Fibroblast of lung (primary cell): ENCODE data around the gene LCN10. TPM values are rescaled to one million over a fixed set of nuclear protein-coding genes. Genes with fewer than 3 reads are reported as not detected.

Experiments
- DNase-seq, 2 donors: peaks; one replicate each; pipeline versions ENCODE4 v3.0.0 to v3.0.0-alpha.2; 2010; ENCODE audit warnings: low read depth in 2 of 2
- H2AFZ ChIP-seq: 2 replicates; pipeline ENCODE4 v1.5.1; 2012; ENCODE audit warnings: low read length, control low read depth, inconsistent platforms
- H3K27ac ChIP-seq: 2 replicates; pipeline ENCODE4 v1.5.1; 2011; ENCODE audit warnings: low read length, control low read depth; ENCODE audit not compliant: insufficient read depth
- H3K27me3 ChIP-seq: 2 replicates; pipeline ENCODE4 v1.5.1; 2011; ENCODE audit warnings: mild to moderate bottlenecking, low read length; ENCODE audit not compliant: control insufficient read depth, insufficient read depth
- H3K36me3 ChIP-seq: 2 replicates; pipeline ENCODE4 v1.5.1; 2011; ENCODE audit warnings: low read length; ENCODE audit not compliant: control insufficient read depth, insufficient read depth
- H3K4me1 ChIP-seq: 2 replicates; pipeline ENCODE4 v1.5.1; 2011; ENCODE audit warnings: low read length; ENCODE audit not compliant: control insufficient read depth, insufficient read depth; ENCODE audit errors: extremely low read depth
- H3K4me2 ChIP-seq: 2 replicates; pipeline ENCODE4 v1.5.1; 2011; ENCODE audit warnings: low read length, control low read depth; ENCODE audit not compliant: insufficient read depth; ENCODE audit errors: extremely low read depth
- H3K4me3 ChIP-seq, 4 experiments: fragments of 200-600 bp in 1 of 4; sonication (generic) in 1 of 4; replicated peaks in 1 of 4; 2 replicates each; pipeline ENCODE4 v1.5.1; 2011 to 2016; ENCODE audit warnings: low read length in 4 of 4, low read depth in 3 of 4, mild to moderate bottlenecking in 3 of 4, control low read depth in 2 of 4, inconsistent platforms in 1 of 4, mixed read lengths in 1 of 4; ENCODE audit not compliant: insufficient read depth in 1 of 4; ENCODE audit errors: control extremely low read depth in 1 of 4
- H3K79me2 ChIP-seq: 2 replicates; pipeline ENCODE4 v1.5.1; 2012; ENCODE audit warnings: mild to moderate bottlenecking, low read length, inconsistent platforms; ENCODE audit not compliant: control insufficient read depth, insufficient read depth
- H3K9ac ChIP-seq: 2 replicates; pipeline ENCODE4 v1.5.1; 2011; ENCODE audit warnings: mild to moderate bottlenecking, low read length, control low read depth; ENCODE audit not compliant: insufficient read depth
- H3K9me3 ChIP-seq: 2 replicates; pipeline ENCODE4 v1.5.1; 2012; ENCODE audit warnings: low read depth, low read length; ENCODE audit not compliant: control insufficient read depth, insufficient read depth
- H4K20me1 ChIP-seq: 2 replicates; pipeline ENCODE4 v1.5.1; 2011; ENCODE audit warnings: low read length; ENCODE audit not compliant: control insufficient read depth, insufficient read depth; ENCODE audit errors: extremely low read depth
- EZH2 ChIP-seq: IDR thresholded peaks from 2 replicates; pipeline ENCODE4 v1.5.1; 2012; ENCODE audit warnings: low read length, control low read depth, mild to moderate bottlenecking; ENCODE audit errors: missing control alignments
- polyA plus RNA-seq, 2 donors: library from polyadenylated mRNA; depleted of rRNA in 1 of 2; stranded (reverse) in 1 of 2; unstranded in 1 of 2; fragments of >200 nt; gene quantifications; 2 replicates each; pipeline ENCODE4 v1.2.1, GENCODE V29; 2011 to 2012; ENCODE audit warnings: missing spikeins in 1 of 2
- total RNA-seq: library from RNA; depleted of rRNA; stranded (reverse); fragments of >200 nt; gene quantifications from 2 replicates; pipeline ENCODE4 v1.2.1, GENCODE V29; 2014
- TF ChIP-seq, protein P1 (sequence below), 2 donors: IDR thresholded peaks in 1 of 2; conservative IDR thresholded peaks in 1 of 2; 1 replicate in 1 of 2; 2 replicates in 1 of 2; pipeline ENCODE4 v1.5.1; 2011 to 2012; ENCODE audit warnings: low read length in 2 of 2, control low read depth in 1 of 2, inconsistent platforms in 1 of 2, low read depth in 1 of 2, mild to moderate bottlenecking in 1 of 2

The LCN10 gene
- total and polyA plus RNA-seq, 2 donors (not counting 1 experiment from before 2014, with no cell fraction given) = not detected

DNA sequence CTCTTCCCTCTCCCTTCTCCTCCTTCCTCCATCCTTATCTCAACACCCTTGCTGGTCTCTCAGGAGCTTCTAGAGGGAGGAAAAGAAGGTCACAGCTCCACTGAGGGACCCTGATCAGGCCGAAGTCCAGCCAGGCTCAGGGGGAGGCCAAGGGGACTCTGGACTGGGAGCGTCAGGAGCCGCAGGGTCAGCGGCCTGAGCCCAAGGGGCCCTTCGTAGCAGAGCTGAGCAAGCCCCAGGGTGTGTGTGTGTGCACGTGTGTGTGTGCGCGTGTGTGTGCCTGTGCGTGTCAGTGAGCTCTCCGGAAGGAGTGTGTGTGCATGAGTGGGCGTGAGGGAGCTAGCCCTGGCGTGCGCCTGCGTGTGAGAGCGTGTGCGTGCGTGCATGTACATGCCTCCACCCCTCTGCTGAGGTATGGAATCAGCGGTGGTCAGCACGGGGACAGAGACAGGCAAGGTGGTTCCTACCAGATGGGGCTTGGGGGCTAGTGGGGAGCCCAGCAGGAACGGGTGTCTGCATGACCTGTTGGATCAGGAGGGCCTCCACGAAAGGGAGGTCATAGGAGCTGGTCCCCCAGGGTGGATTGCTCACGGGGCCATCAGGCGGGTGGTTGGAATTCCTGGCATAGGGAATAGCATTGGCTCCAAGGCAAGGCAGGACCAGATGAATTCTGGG lies 45.5 kb downstream of the LCN10 start:
- no peak overlapping the region for H2AFZ ChIP-seq

DNA sequence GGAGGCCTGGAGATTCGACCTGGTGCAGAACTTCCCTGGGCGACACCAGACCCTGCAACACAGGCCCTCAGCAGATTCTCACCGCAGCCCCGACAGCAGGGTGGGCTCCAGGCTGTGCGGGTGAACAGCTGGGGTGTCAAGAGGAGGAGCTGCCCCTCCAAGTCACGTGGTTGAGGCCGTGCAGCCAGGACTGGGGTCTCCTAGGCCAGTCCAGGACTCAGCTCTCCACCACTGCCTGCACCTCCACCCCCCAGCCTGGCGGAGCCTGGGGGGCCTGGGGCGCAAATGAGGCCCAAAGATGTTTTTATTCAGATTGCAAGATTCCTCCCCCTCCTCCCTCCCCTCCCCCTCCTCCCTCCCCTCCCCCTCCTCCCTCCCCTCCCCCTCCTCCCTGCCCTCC lies 46.2 kb downstream of the LCN10 start:
- Histone ChIP-seq H3K36me3 (no peaks in the 10 kb centered on the region), H3K9ac (no peak overlapping the region), H3K4me2 (no peak overlapping the region), H3K79me2 (no peaks in the 10 kb centered on the region), H2AFZ (no peak overlapping the region), H3K27me3 (peaks cover 6% of the 10 kb centered on the region), H3K4me3 (no peak overlapping the region), H4K20me1 (no peaks in the 10 kb centered on the region), H3K27ac (no peak overlapping the region), H3K9me3 (no peaks in the 10 kb centered on the region), H3K4me1 (no peaks in the 10 kb centered on the region)
- no peak for TF ChIP-seq EZH2
- no peak for DNase-seq

More for the DNA sequence above, 45.5 kb downstream of the LCN10 start:
- peaks cover 10% of the 10 kb centered on the region for H3K27me3 ChIP-seq
- no peak overlapping the region for H3K4me2 ChIP-seq
- no peak overlapping the region for H3K4me3 ChIP-seq
- DNase-seq = no peak
- H3K9me3 ChIP-seq = no peaks in the 10 kb centered on the region
- no peaks in the 10 kb centered on the region for H3K79me2 ChIP-seq
- H3K4me1 ChIP-seq = no peaks in the 10 kb centered on the region
- no peaks in the 10 kb centered on the region for H3K36me3 ChIP-seq
- no peak overlapping the region for H3K27ac ChIP-seq
- TF ChIP-seq EZH2 = no peak
- TF ChIP-seq, protein P1, sequence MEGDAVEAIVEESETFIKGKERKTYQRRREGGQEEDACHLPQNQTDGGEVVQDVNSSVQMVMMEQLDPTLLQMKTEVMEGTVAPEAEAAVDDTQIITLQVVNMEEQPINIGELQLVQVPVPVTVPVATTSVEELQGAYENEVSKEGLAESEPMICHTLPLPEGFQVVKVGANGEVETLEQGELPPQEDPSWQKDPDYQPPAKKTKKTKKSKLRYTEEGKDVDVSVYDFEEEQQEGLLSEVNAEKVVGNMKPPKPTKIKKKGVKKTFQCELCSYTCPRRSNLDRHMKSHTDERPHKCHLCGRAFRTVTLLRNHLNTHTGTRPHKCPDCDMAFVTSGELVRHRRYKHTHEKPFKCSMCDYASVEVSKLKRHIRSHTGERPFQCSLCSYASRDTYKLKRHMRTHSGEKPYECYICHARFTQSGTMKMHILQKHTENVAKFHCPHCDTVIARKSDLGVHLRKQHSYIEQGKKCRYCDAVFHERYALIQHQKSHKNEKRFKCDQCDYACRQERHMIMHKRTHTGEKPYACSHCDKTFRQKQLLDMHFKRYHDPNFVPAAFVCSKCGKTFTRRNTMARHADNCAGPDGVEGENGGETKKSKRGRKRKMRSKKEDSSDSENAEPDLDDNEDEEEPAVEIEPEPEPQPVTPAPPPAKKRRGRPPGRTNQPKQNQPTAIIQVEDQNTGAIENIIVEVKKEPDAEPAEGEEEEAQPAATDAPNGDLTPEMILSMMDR (conservative IDR thresholded peaks at IDR 0.05 in 1 of 2, IDR thresholded peaks at IDR 0.05 in 1 of 2; ENCODE audit: low read depth in 1 of 2, low read length in 2 of 2) = no peak
- no peak overlapping the region for H3K9ac ChIP-seq
- no peaks in the 10 kb centered on the region for H4K20me1 ChIP-seq

DNA sequence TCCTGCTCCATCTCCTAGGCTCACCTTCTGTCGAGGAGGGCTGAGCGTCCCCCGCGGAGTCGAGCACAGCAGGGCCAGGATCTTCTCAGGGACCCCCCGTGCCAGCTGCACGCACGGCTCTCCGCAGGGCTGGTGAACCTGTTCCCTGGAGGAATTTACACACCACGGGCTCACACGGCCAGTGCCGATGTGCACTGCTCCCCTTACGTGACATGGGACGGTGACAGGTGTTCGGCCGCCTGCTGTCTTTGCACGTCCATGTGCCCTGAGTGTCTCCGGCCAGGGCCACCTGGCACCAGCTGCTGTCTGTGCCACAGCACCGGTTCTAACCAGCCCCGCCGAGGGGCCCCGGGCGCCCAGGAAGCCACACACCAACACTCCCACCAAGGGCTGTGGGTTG lies 46.8 kb downstream of the LCN10 start:
- Histone ChIP-seq H3K4me3 (no peak overlapping the region), H2AFZ (no peak overlapping the region)

More for the DNA sequence above, 46.8 kb downstream of the LCN10 start:
- Histone ChIP-seq H3K79me2 (no peaks in the 10 kb centered on the region), H3K9ac (no peak overlapping the region), H3K4me1 (no peaks in the 10 kb centered on the region), H4K20me1 (peaks cover 2% of the 10 kb centered on the region), H3K27ac (no peak overlapping the region), H3K27me3 (peaks cover under 1% of the 10 kb centered on the region), H3K36me3 (no peaks in the 10 kb centered on the region), H3K4me2 (no peak overlapping the region), H3K9me3 (no peaks in the 10 kb centered on the region)
- no peak for TF ChIP-seq EZH2
- TF ChIP-seq, protein P1 (conservative IDR thresholded peaks at IDR 0.05 in 1 of 2, IDR thresholded peaks at IDR 0.05 in 1 of 2; ENCODE audit: low read depth in 1 of 2, low read length in 2 of 2) = no peak
- DNase-seq = no peak
